ENCODE data around the gene PRR36. TPM values are rescaled to one million over a fixed set of nuclear protein-coding genes. Genes with fewer than 3 reads are reported as not detected.
A peak's percentile ranks its signal among the peaks of the same experiment; 100 is the strongest.
"Not testable (repeated sequence)": the region's sequence is repeated elsewhere in the genome, so short reads cannot be mapped to it uniquely, and the experiment has no call there.

PRR36 gene
- total RNA-seq, 2 experiments from 2014 or later = 0.10 to 0.15 TPM

DNA sequence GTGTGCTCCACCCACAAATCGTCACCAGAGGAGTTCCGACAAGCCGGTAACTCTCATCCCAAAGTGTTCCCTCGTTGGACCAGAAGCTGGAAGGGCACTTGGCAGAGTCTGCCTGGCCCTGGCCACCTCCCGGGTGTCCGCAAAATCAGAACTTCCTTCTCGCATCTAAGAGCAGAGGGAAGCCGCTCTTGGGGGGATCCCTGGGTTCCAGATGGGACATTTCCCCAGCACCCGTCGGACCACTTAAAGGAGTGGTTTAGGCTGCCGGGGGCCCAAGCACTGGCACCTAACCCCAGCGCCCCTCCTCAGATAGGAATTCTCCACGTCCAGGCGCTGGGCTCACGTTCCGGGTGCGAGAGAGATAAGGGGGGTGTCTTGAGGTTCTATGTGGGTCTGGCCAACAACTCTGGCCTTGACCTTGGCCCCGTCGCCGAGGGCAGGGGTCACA lies 28.6 kb upstream of the PRR36 start:
- Mint-ChIP-seq H3K4me1 (peaks cover 26% of the 10 kb centered on the region), H3K9me3 (no peaks in the 10 kb centered on the region), H3K4me3 (peak overlapping the region; percentile 81), H3K27me3 (no peaks in the 10 kb centered on the region), H3K36me3 (ENCODE audit: low read depth) (peaks cover 10% of the 10 kb centered on the region), H3K27ac (peak overlapping the region; percentile 92)
- CTCF ChIA-PET = interaction anchor here (1.0 to 3.7 kb wide), 9 partner anchors 9 to 222 kb away, joined by 3 to 20 read pairs (median 4); partner anchors contain the start of genes SNAPC2 and TRAPPC5
- DNase-seq = no peak
- POLR2A ChIA-PET = no interaction called here

- ChIA-PET CTCF (interaction anchor here (0.6 to 3.7 kb wide), 4 partner anchors 11 to 333 kb away, joined by 3 to 20 read pairs (median 4); no protein-coding TSS in a partner anchor), POLR2A (no interaction called here)
- no peak for DNase-seq
- Mint-ChIP-seq H3K27me3 (no peaks in the 10 kb centered on the region), H3K4me3 (no peak overlapping the region), H3K4me1 (peaks cover 23% of the 10 kb centered on the region), H3K9me3 (no peaks in the 10 kb centered on the region), H3K36me3 (ENCODE audit: low read depth) (peaks cover 10% of the 10 kb centered on the region), H3K27ac (no peak overlapping the region)
These were observed 27.1 kb upstream of the PRR36 start for GRCh38 chr19:7901337-7901736.

GRCh38 chr19:7900931-7901330 lies 26.7 kb upstream of the PRR36 start:
- ChIA-PET POLR2A (no interaction called here), CTCF (interaction anchor here (1.5 to 3.7 kb wide), 2 partner anchors 32 to 333 kb away, joined by 4 to 20 read pairs; no protein-coding TSS in a partner anchor)
- H3K4me3 Mint-ChIP-seq = no peak overlapping the region
- peaks cover 10% of the 10 kb centered on the region for H3K36me3 Mint-ChIP-seq (ENCODE audit: low read depth)
- no peaks in the 10 kb centered on the region for H3K9me3 Mint-ChIP-seq
- H3K27me3 Mint-ChIP-seq = no peaks in the 10 kb centered on the region
- H3K4me1 Mint-ChIP-seq = peaks cover 21% of the 10 kb centered on the region
- no peak for DNase-seq
- no peak overlapping the region for H3K27ac Mint-ChIP-seq

DNA sequence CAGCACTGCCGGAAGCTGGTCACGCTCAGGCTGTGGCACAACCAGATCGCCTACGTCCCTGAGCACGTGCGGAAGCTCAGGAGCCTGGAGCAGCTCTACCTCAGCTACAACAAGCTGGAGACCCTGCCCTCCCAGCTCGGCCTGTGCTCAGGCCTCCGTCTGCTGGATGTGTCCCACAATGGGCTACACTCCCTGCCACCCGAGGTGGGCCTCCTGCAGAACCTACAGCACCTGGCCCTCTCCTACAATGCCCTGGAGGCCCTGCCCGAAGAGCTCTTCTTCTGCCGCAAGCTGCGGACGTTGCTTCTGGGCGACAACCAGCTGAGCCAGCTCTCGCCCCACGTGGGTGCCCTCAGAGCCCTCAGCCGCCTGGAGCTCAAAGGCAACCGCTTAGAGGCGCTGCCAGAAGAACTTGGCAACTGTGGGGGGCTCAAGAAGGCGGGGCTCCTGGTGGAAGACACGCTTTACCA lies 26.2 kb upstream of the PRR36 start:
- no peak overlapping the region for H3K4me3 Mint-ChIP-seq
- POLR2A ChIA-PET = no interaction called here
- peaks cover 7% of the 10 kb centered on the region for H3K36me3 Mint-ChIP-seq (ENCODE audit: low read depth)
- DNase-seq = no peak
- CTCF ChIA-PET = interaction anchor here (0.6 to 3.7 kb wide), 4 partner anchors 31 to 332 kb away, joined by 3 to 20 read pairs (median 4); no protein-coding TSS in a partner anchor
- no peaks in the 10 kb centered on the region for H3K9me3 Mint-ChIP-seq
- peaks cover 16% of the 10 kb centered on the region for H3K4me1 Mint-ChIP-seq
- no peak overlapping the region for H3K27ac Mint-ChIP-seq
- no peaks in the 10 kb centered on the region for H3K27me3 Mint-ChIP-seq

DNA sequence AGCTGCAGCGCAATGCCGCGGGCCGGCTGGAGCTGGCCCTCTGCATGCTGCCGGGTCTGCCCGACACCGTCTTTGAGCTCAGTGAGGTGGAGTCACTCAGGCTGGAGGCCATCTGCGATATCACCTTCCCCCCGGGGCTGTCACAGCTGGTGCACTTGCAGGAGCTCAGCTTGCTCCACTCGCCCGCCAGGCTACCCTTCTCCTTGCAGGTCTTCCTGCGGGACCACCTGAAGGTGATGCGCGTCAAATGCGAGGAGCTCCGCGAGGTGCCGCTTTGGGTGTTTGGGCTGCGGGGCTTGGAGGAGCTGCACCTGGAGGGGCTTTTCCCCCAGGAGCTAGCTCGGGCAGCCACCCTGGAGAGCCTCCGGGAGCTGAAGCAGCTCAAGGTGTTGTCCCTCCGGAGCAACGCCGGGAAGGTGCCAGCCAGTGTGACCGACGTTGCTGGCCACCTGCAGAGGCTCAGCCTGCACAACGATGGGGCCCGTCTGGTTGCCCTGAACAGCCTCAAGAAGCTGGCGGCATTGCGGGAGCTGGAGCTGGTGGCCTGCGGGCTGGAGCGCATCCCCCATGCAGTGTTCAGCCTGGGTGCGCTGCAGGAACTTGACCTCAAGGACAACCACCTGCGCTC lies 25.7 kb upstream of the PRR36 start:
- no peaks in the 10 kb centered on the region for H3K9me3 Mint-ChIP-seq
- H3K27me3 Mint-ChIP-seq = no peaks in the 10 kb centered on the region
- no peak overlapping the region for H3K27ac Mint-ChIP-seq
- peaks cover 4% of the 10 kb centered on the region for H3K36me3 Mint-ChIP-seq (ENCODE audit: low read depth)
- POLR2A ChIA-PET = no interaction called here
- CTCF ChIA-PET = interaction anchor here (0.6 to 3.7 kb wide), 4 partner anchors 25 to 332 kb away, joined by 3 to 20 read pairs (median 4); partner anchors contain the start of gene PRR36
- no peak overlapping the region for H3K4me3 Mint-ChIP-seq
- H3K4me1 Mint-ChIP-seq = peaks cover 12% of the 10 kb centered on the region
- no peak for DNase-seq

DNA sequence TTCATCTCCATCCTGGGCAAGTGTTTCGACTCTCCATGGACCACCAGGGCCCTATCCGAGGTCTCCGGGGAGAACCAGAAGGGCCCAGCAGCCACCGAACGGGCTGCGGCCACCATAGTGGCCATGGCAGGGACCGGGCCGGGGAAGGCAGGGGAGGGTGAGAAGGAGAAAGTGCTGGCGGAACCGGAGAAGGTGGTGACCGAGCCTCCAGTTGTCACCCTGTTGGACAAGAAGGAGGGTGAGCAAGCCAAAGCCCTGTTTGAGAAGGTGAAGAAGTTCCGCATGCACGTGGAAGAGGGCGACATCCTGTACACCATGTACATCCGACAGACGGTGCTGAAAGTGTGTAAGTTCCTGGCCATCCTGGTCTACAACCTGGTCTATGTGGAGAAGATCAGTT lies 24.8 kb upstream of the PRR36 start:
- POLR2A ChIA-PET = no interaction called here
- Mint-ChIP-seq H3K36me3 (ENCODE audit: low read depth) (no peaks in the 10 kb centered on the region), H3K9me3 (no peaks in the 10 kb centered on the region), H3K4me3 (no peak overlapping the region), H3K27ac (no peak overlapping the region), H3K27me3 (no peaks in the 10 kb centered on the region), H3K4me1 (peaks cover 8% of the 10 kb centered on the region)
- CTCF ChIA-PET = interaction anchor here (0.7 to 3.7 kb wide), 3 partner anchors 29 to 44 kb away, joined by 3 to 20 read pairs (median 4); no protein-coding TSS in a partner anchor
- no peak for DNase-seq

- Mint-ChIP-seq H3K4me1 (no peaks in the 10 kb centered on the region), H3K36me3 (ENCODE audit: low read depth) (no peaks in the 10 kb centered on the region), H3K9me3 (no peaks in the 10 kb centered on the region), H3K4me3 (no peak overlapping the region), H3K27ac (no peak overlapping the region), H3K27me3 (no peaks in the 10 kb centered on the region)
- POLR2A ChIA-PET = no interaction called here
- no peak for DNase-seq
- CTCF ChIA-PET = interaction anchor here (0.6 to 1.5 kb wide), 5 partner anchors 10 to 139 kb away, joined by 3 to 5 read pairs (median 4); no protein-coding TSS in a partner anchor
These were observed 23.1 kb upstream of the PRR36 start for GRCh38 chr19:7897292-7897691.

GRCh38 chr19:7895565-7895964 lies 21.4 kb upstream of the PRR36 start:
- ChIA-PET CTCF (interaction anchor here (0.6 kb wide), 2 partner anchors 24 to 785 kb away, joined by 5 read pairs; no protein-coding TSS in a partner anchor), POLR2A (no interaction called here)
- Mint-ChIP-seq H3K4me1 (no peaks in the 10 kb centered on the region), H3K27me3 (peaks cover 3% of the 10 kb centered on the region), H3K36me3 (ENCODE audit: low read depth) (no peaks in the 10 kb centered on the region), H3K9me3 (no peaks in the 10 kb centered on the region), H3K4me3 (no peak overlapping the region), H3K27ac (no peak overlapping the region)
- no peak for DNase-seq

GRCh38 chr19:7894612-7895309 lies 20.6 kb upstream of the PRR36 start:
- no peak overlapping the region for H3K4me3 Mint-ChIP-seq
- H3K36me3 Mint-ChIP-seq (ENCODE audit: low read depth) = no peaks in the 10 kb centered on the region
- no peaks in the 10 kb centered on the region for H3K9me3 Mint-ChIP-seq
- CTCF ChIA-PET = interaction anchor here (0.6 to 2.4 kb wide), 3 partner anchors 9 to 23 kb away, joined by 3 to 6 read pairs (median 3); partner anchors contain the start of gene MAP2K7
- H3K27me3 Mint-ChIP-seq = peaks cover 7% of the 10 kb centered on the region
- DNase-seq = no peak
- H3K27ac Mint-ChIP-seq = no peak overlapping the region
- POLR2A ChIA-PET = no interaction called here
- no peaks in the 10 kb centered on the region for H3K4me1 Mint-ChIP-seq

DNA sequence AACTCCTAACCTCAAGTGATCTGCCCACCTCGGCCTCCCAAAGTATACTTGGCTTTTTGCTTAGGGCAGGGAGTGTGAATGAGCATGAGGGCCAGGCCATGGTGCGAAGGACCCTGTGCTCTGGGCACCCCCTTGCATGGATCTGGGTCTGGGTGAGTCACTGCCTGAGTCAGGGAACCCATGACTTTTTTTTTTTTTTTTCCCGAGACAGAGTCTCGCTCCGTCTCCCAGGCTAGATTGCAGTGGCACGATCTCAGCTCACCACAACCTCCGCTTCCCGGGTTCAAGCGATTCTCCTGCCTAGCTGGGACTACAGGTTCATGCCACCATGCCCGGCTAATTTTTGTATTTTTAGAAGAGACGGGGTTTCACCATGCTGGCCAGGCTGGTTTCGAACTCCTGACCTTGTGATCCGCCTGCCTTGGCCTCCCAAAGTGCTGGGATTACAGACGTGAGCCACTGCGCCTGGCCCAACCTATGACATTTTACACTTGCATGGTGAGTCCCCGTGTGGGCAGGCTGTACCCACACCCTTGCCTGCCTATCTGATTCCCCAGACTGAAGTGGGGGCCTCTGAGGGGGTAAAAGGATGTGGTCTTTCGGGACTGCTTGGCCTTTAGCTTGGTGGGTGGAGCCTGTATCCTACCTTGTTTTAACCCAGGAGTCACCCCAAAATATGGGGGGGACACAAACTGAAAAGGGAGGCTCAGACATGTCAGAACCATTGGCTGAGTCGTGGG lies 19.3 kb upstream of the PRR36 start:
- H3K9me3 Mint-ChIP-seq; H3K27ac Mint-ChIP-seq; POLR2A ChIA-PET; DNase-seq; H3K4me3 Mint-ChIP-seq; H3K36me3 Mint-ChIP-seq (ENCODE audit: low read depth); H3K4me1 Mint-ChIP-seq: not testable (repeated sequence)
- CTCF ChIA-PET = interaction anchor here (2.4 kb wide), 1 partner anchor 10 kb away, joined by 6 read pairs; the partner anchor contains the start of gene MAP2K7
- H3K27me3 Mint-ChIP-seq = peaks cover 11% of the 10 kb centered on the region

- peaks cover 6% of the 10 kb centered on the region for H3K4me1 Mint-ChIP-seq
- H3K27me3 Mint-ChIP-seq = peaks cover 14% of the 10 kb centered on the region
- H3K27ac Mint-ChIP-seq = no peak overlapping the region
- H3K9me3 Mint-ChIP-seq = no peaks in the 10 kb centered on the region
- no peaks in the 10 kb centered on the region for H3K36me3 Mint-ChIP-seq (ENCODE audit: low read depth)
- POLR2A ChIA-PET = no interaction called here
- H3K4me3 Mint-ChIP-seq = no peak overlapping the region
- CTCF ChIA-PET = no interaction called here
- no peak for DNase-seq
These were observed 14.6 kb upstream of the PRR36 start for GRCh38 chr19:7888826-7889217.

- Mint-ChIP-seq H3K9me3 (no peaks in the 10 kb centered on the region), H3K4me3 (no peak within 1 kb of the TSS), H3K4me1 (peaks cover 7% of the 10 kb centered on the region), H3K36me3 (ENCODE audit: low read depth) (no peaks in the 10 kb centered on the region), H3K27ac (no peak within 1 kb of the TSS), H3K27me3 (peaks cover 14% of the 10 kb centered on the region)
- ChIA-PET POLR2A (no interaction called here), CTCF (interaction anchor here (1.0 to 2.1 kb wide), 4 partner anchors 10 to 29 kb away, joined by 3 to 7 read pairs (median 4); partner anchors contain the start of gene MAP2K7)
- DNase-seq = no peak
These were observed 14.1 kb upstream of the PRR36 start, which contains the start of gene LRRC8E for GRCh38 chr19:7888145-7888825. Gene LRRC8E (plus strand): TSS chr19:7888510. CDS start chr19:7895604, 7,094 bp downstream.

Data from activated CD4-positive, alpha-beta T cell treated with anti-CD3 and anti-CD28 coated beads, Interleukin-2, amount 10 ng/mL, durations not matched to agents 7 days and 5 days (primary cell).